K562 (cell line): ENCODE measurements around the gene AHNAK. TPM values are rescaled to one million over a fixed set of nuclear protein-coding genes. Genes with fewer than 3 reads are reported as not detected.

ENCODE experiments used
- CBFB ChIP-seq: sonication (generic); formaldehyde crosslinking; IDR thresholded peaks from 2 replicates; pipeline ENCODE4 v1.4.0; 2020; ENCODE audit warnings: mild to moderate bottlenecking, missing genetic modification reagents
- DACH1 ChIP-seq: fragments of 450-650 bp; IDR thresholded peaks from 2 replicates; pipeline ENCODE4 v1.6.1; 2018; ENCODE audit not compliant: partially characterized antibody
- ETV6 ChIP-seq, 3 experiments: fragments of 150-350 bp in 1 of 3; sonication (generic) in 1 of 3; formaldehyde crosslinking in 1 of 3; IDR thresholded peaks; 2 replicates each; pipeline versions ENCODE4 v1.6.1 to v1.8.0; 2014 to 2022; ENCODE audit warnings: borderline replicate concordance in 2 of 3, low read depth in 2 of 3, antibody characterized with exemption in 1 of 3, low read length in 1 of 3, mild to moderate bottlenecking in 1 of 3, missing genetic modification reagents in 1 of 3
- GTF2A2 ChIP-seq: IDR thresholded peaks from 2 replicates; pipeline ENCODE4 v1.6.1; 2016; ENCODE audit warnings: mild to moderate bottlenecking, missing genetic modification characterization, missing compliant biosample characterization
- HDAC2 ChIP-seq: fragments of 450-650 bp; IDR thresholded peaks from 2 replicates; pipeline ENCODE4 v1.6.1; 2016; ENCODE audit warnings: mild to moderate bottlenecking
- HLTF ChIP-seq: fragments of 450-650 bp; IDR thresholded peaks from 2 replicates; pipeline ENCODE4 v1.6.1; 2016
- MED1 ChIP-seq: sonication (generic); formaldehyde crosslinking; IDR thresholded peaks from 2 replicates; pipeline ENCODE4 v1.8.1; 2023; ENCODE audit warnings: missing genetic modification reagents, borderline replicate concordance
- POLR3G ChIP-seq: IDR thresholded peaks from 2 replicates; pipeline ENCODE4 v1.6.1; 2011; ENCODE audit not compliant: insufficient read length, insufficient replicate concordance; ENCODE audit errors: extremely low read depth
- PPARD ChIP-seq: fragments of 250-450 bp; sonication (Bioruptor Pico); IDR thresholded peaks from 2 replicates; pipeline ENCODE4 v1.8.0; 2022; ENCODE audit warnings: inconsistent platforms, mild to moderate bottlenecking, moderate library complexity
- SOX6 ChIP-seq: fragments of 450-650 bp; IDR thresholded peaks from 2 replicates; pipeline ENCODE4 v1.6.1; 2014; ENCODE audit warnings: mild to moderate bottlenecking
- TCF7L2 ChIP-seq: fragments of 150-350 bp; IDR thresholded peaks from 2 replicates; pipeline ENCODE4 v1.6.1; 2016; ENCODE audit warnings: low read depth, mild to moderate bottlenecking, low read length, moderate library complexity
- TSHZ1 ChIP-seq: fragments of 250-450 bp; sonication (Bioruptor Pico); IDR thresholded peaks from 2 replicates; pipeline ENCODE4 v1.4.0; 2020; ENCODE audit warnings: mild to moderate bottlenecking, moderate library complexity
- ZNF274 ChIP-seq: IDR thresholded peaks from 2 replicates; pipeline ENCODE4 v1.6.1; 2011; ENCODE audit warnings: low read depth, mild to moderate bottlenecking, low read length, moderate library complexity, borderline replicate concordance
- ZNF77 ChIP-seq: fragments of 250-450 bp; sonication (Bioruptor Pico); IDR thresholded peaks from 2 replicates; pipeline ENCODE4 v1.5.0; 2020
- ZNF830 ChIP-seq: fragments of 250-450 bp; sonication (Bioruptor Pico); IDR thresholded peaks from 2 replicates; pipeline ENCODE4 v1.5.0; 2021; ENCODE audit warnings: mild to moderate bottlenecking
- polyA plus RNA-seq, 8 experiments: library from polyadenylated mRNA; depleted of rRNA in 4 of 8; stranded (reverse) in 5 of 8; unstranded in 3 of 8; fragments of >200 nt; fragmentation: Nextera tagmentation in 2 of 8; fragmentation: Illumina TruSeq in 1 of 8; extraction: Ambion mirVana in 2 of 8; extraction: Trizol in 1 of 8; gene quantifications; 2 replicates each; pipeline versions ENCODE4 v1.2.1 to v1.2.3, GENCODE V29; 2011 to 2014; ENCODE audit warnings: inconsistent platforms in 1 of 8, missing spikeins in 1 of 8
- total RNA-seq, 7 experiments: library from RNA; depleted of rRNA in 6 of 7; stranded (reverse); fragments of >200 nt in 6 of 7; fragmentation: Illumina TruSeq in 2 of 7; extraction: Trizol in 2 of 7; gene quantifications; 2 replicates each; pipeline versions ENCODE4 v1.2.1 to v1.2.3, GENCODE V29; 2011 to 2021; ENCODE audit warnings: low replicate concordance in 1 of 7
- TF ChIP-seq, protein P1 (sequence below), 3 experiments: fragments of 200-800 bp in 1 of 3; fragments of 250-450 bp in 1 of 3; fragments of 450-650 bp in 1 of 3; sonication (Bioruptor Pico) in 1 of 3; sonication (Bioruptor generic) in 1 of 3; formaldehyde crosslinking in 1 of 3; IDR thresholded peaks; 2 replicates each; pipeline versions ENCODE4 v1.6.1 to v1.8.0; 2016 to 2022; ENCODE audit warnings: mild to moderate bottlenecking in 2 of 3, missing genetic modification characterization in 2 of 3, missing compliant biosample characterization in 1 of 3, moderate library complexity in 1 of 3
- TF ChIP-seq, protein P2 (sequence below): fragments of 250-450 bp; sonication (Bioruptor Pico); IDR thresholded peaks from 2 replicates; pipeline ENCODE4 v1.5.0; 2020; ENCODE audit warnings: mild to moderate bottlenecking
- TF ChIP-seq, protein P3 (sequence below): fragments of 450-650 bp; formaldehyde crosslinking; IDR thresholded peaks from 2 replicates; pipeline ENCODE4 v1.4.0; 2020; ENCODE audit warnings: mild to moderate bottlenecking

The AHNAK gene
- total and polyA plus RNA-seq, 9 of the 15 experiments (the other 6 are each of a cell fraction or from before 2014, with no cell fraction given) = 1.5 to 89.7 (median 45.0) TPM

- TF ChIP-seq, protein P1, sequence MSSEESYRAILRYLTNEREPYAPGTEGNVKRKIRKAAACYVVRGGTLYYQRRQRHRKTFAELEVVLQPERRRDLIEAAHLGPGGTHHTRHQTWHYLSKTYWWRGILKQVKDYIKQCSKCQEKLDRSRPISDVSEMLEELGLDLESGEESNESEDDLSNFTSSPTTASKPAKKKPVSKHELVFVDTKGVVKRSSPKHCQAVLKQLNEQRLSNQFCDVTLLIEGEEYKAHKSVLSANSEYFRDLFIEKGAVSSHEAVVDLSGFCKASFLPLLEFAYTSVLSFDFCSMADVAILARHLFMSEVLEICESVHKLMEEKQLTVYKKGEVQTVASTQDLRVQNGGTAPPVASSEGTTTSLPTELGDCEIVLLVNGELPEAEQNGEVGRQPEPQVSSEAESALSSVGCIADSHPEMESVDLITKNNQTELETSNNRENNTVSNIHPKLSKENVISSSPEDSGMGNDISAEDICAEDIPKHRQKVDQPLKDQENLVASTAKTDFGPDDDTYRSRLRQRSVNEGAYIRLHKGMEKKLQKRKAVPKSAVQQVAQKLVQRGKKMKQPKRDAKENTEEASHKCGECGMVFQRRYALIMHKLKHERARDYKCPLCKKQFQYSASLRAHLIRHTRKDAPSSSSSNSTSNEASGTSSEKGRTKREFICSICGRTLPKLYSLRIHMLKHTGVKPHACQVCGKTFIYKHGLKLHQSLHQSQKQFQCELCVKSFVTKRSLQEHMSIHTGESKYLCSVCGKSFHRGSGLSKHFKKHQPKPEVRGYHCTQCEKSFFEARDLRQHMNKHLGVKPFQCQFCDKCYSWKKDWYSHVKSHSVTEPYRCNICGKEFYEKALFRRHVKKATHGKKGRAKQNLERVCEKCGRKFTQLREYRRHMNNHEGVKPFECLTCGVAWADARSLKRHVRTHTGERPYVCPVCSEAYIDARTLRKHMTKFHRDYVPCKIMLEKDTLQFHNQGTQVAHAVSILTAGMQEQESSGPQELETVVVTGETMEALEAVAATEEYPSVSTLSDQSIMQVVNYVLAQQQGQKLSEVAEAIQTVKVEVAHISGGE (CRISPR knock-in tag; IDR thresholded peaks at IDR 0.05) = no peak
- TF ChIP-seq TCF7L2 (no peak), DACH1 (no peak), CBFB (CRISPR knock-in tag) (0 out of 2 replicates have a peak, but pooled peaks have one; percentile 41), ETV6 (IDR thresholded peaks at IDR 0.05; ENCODE audit: borderline replicate concordance in 1 of 2, low read depth in 2 of 2, low read length in 1 of 2) (no peak), ETV6 (CRISPR knock-in tag; IDR thresholded peaks at IDR 0.05; ENCODE audit: borderline replicate concordance) (no peak), ZNF274 (no peak), HDAC2 (0 out of 2 replicates have a peak, but pooled peaks have one; percentile 31), PPARD (no peak), TSHZ1 (CRISPR knock-in tag) (no peak), ZNF830 (no peak), ZNF77 (CRISPR knock-in tag) (no peak), MED1 (no peak), GTF2A2 (tag) (no peak), HLTF (0 out of 2 replicates have a peak, but pooled peaks have one; percentile 44), SOX6 (peak; percentile 44; the same call in 1 of the 2 replicates), POLR3G (no peak)
- TF ChIP-seq, protein P2, sequence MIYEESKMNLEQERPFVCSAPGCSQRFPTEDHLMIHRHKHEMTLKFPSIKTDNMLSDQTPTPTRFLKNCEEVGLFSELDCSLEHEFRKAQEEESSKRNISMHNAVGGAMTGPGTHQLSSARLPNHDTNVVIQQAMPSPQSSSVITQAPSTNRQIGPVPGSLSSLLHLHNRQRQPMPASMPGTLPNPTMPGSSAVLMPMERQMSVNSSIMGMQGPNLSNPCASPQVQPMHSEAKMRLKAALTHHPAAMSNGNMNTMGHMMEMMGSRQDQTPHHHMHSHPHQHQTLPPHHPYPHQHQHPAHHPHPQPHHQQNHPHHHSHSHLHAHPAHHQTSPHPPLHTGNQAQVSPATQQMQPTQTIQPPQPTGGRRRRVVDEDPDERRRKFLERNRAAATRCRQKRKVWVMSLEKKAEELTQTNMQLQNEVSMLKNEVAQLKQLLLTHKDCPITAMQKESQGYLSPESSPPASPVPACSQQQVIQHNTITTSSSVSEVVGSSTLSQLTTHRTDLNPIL (CRISPR knock-in tag) = no peak
- TF ChIP-seq, protein P3, sequence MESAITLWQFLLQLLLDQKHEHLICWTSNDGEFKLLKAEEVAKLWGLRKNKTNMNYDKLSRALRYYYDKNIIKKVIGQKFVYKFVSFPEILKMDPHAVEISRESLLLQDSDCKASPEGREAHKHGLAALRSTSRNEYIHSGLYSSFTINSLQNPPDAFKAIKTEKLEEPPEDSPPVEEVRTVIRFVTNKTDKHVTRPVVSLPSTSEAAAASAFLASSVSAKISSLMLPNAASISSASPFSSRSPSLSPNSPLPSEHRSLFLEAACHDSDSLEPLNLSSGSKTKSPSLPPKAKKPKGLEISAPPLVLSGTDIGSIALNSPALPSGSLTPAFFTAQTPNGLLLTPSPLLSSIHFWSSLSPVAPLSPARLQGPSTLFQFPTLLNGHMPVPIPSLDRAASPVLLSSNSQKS (CRISPR knock-in tag) = no peak
Observed at GRCh38 chr11:62472063-62472884, 74.3 kb downstream of the AHNAK start (continued).
